ENCODE results near the gene CDH26.

Gene CDH26

DNA sequence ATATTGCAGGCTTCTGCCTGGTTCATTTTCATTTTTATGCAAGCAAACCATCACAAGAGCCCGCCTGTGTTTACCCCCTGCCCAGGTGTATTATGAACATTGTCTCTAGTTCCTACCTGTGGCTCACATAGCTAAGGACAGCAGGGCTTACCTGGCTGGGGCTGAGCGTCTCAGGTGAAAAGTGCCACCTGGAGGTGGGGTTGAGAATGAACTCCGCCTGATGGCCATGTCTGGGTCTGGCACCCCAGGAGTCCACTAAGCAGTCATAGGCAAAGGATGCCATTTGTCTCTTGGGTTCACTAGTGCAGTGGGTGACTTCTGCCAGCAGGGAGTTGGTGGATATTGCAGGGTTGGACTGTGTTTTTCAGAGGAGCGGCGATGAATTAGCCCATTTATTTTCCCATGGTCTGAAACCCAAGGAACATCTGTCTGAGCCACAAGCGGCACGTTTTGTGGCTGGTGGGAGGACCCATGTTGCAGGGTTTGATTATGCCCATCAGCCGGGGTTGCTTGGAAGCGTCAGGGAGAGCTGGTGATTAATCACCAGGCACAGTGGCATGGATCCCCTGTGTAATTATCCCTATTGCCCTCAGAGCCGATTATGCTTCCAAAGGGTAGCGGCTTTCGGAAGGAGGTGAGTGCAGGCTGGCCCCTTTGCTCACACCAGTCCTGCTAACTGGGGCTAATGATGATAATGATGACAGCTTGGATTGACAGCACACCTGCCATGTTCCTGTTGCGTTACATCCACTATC, 92.1 kb downstream of the CDH26 start:
- DNase-seq, result peak; percentile 53

DNA sequence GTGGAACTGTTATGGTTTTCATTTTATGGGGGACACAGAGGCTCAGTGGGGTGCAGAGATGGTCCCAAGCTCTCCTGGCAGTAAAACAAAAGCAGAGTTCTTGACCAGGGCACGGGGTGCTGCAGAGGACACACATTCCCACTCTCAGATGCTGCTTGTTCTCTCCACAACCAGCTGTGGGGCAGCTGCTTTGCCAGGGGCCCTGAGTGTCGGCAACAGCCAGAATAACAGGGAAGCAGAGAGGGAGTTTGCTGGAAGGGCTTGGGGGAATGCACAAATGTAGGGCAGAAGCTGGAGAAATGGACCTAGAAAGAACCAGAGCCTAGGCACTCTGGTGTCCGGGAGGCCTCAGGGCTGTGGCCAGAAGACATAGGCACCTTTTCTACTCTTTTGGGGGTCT, 93.7 kb downstream of the CDH26 start:
- no peak for DNase-seq

DNA sequence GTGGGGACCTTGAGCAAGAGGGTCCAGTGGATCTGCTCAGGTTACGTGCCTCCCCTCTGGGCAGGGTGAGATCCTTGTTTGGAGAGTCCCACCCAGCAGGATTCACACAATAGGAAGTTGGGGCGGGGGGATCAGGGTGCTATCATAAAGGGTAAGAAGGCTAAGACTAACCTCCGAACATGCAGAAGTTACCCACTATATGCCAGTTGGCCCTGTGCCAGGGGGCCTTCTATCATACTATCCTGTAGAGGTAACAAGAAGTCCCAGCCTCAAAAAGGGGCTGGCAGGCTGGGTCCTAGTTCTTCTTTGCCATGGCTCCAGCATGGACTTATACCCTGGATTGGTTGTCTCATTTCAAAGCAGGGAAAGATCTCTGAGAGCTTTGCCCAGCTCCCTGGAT, 94.1 kb downstream of the CDH26 start:
- no peak for DNase-seq

DNA sequence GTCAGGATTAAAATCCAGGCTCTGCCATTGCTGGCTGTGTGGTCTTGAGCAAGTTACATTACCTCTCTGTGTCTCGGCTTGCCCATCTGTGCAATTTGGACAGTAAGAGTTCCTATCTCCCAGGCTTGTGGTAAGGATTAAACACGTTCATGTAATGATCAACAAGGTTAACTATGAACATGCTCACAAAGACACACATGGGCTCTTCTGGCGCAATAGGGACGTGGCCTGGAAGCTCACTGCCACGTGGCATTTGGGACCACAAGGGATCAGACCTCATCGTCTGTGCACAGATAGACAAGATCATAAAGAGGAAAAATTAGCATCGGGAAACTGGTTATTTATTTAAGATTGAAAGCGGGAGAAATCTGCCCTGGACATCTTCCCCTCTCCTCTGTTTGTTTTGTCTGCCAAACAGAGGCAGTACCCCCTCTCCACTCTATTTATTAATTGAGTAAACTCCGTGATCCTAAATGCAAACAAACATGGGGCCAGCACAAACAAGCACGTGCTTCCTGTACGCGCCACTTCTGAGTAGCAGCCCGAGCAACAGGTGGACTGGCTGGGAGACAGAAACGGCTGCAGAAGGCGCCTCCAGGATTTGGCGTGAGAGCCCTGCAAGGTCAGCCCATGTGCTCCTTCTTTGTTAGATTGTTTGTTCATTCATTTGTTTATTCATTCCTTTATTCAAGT, 95.0 kb downstream of the CDH26 start:
- peak; percentile 75 for DNase-seq

DNA sequence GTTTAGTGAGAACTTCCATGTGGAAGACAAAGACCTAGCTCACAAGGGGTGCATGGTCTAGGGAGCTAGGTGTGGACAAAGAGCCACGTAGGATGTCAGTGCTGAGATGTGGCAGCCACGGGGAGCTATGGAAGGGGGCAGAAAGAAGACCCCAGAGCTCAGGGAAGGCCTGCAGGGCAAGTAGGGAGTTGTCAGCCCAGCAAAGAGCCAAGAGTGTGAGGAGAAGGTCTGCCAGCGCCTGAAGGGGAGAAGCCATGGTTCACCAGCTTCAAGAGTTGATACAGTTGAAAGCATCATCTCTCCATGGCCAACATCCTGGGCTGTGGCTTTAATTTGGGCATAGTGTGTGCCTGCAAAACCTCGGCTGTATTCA, 95.6 kb downstream of the CDH26 start:
- no peak for DNase-seq

DNA sequence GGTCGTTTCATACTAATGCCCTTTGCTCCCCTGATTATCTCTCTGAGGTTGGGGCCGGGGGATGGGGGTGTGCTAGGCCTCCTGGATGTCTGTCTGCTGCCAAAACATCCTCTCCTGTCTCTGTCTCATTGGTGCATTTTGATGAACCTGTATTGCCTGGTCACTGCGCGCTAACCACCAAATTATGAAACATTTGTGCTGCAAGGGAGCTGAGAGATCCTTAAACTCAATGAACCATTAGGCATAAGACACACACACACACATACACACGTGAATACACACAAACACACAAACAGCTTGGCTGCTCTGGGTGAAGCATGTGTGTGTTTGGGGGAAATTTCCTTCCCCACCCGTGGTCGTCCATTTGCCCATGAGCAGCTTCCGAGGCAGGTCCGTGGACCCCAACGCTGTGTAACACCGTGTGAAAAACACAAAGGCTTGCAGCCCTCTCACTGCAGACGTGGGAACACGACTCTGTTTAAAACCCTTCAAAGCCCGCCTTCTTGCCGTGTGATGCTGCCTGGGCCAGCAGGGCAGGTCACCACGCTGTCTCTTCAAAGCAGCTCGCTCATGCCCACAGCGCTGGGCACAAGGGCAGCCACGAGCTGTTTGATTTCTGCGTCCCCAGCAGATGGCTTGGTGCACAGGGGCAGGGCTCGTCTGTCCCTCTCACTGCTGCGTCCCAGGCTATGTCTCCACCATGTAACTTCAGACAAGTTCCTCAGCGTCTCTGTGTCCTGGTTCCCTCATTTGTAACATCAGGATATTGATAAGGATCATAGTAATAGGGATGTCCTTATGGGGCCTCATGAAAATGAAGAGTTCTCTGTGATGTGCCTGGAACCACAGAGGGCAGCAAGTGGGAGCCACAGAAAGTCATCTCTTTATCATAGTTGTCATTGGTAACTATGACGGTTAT, 96.8 kb downstream of the CDH26 start:
- DNase-seq, result no peak

DNA sequence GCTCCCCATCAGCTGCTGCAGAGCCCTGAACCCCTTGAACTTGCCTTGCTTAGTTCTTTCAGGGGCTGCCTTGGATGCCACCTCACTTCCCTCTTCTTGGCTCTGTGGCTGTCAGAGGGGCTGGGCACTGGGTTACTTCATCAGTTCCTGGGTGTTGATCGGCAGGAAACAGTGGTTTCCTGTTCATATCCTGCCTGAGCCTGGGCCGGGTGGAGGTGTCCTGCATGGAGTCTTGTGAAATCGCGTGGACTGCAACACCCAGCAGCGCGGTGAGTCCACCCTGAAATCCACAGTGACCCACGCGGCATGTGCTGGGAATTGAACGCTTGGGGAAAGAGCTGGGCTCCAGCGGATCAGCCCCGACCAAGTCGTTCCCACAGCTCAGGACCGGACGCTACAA, 97.5 kb downstream of the CDH26 start:
- no peak for DNase-seq

DNA sequence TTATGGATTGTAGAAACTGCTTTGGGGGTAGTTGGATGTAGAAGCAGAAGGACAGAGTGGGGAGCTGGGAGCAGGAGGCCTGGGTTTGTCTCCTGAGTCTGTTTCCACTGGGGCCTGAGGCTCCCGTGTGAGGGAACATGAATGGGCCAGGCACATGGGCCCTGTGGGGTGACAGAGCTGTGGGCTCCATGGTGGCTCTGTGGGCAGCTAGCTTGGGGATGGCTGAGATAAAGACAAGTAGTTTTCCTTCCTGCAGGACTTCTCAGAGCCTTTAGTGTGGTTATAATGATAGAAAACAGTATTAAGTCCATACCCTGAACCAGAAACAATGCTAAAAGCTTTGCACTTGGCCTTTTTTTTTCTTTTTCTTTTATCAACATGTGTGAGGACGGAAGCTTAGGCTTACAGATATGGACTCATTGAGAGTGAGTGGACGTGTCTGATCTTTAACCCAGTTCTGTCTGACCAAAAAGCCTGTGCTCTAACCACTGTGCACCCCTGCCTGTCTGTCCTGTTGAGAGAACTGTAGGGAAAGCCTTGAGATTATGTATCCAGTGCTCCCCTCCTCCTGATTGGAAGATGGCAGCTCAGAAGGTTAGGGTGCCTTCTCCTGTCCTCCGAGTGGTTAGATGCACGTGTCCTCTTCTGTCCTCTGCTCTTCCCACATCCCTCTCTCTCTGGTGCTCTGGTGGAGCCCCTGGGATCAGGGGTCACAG, 98.3 kb downstream of the CDH26 start:
- no peak for DNase-seq

DNA sequence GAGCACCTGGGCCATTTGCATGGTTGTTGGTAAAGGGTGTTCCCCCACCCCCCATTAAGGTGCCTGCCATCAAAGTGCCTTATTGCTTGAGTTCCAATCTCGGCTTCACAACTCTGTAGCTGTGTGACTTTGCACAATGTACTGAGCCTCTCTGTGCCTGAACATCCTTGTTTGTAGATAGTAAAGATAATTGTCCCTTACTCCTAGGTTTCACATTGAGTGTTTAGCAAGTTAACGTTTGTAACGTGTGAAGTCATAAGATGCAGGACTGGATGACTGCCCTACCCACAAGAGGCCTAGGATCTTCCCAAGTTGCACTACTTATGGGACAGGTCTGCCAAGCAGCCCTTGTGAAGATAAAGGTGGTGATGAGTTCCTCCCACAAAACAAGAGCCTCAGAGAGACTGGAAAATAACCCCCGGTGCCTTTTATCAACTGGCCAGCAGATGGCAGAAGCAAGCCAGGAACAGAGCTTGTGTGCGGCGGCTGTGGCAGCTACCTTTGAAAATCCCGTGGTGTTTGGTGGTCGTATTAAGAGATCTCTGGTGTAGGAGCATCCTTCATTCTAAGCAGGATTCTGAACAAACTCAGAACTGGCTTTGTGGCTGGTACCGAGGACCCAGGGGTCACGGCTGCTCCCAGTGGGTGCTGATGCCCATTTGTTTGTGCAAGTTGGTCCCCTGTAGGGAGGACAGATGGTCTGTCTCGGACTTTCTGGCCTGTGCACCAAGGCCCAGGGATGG, 99.1 kb downstream of the CDH26 start:
- peak; percentile 55 for DNase-seq

DNA sequence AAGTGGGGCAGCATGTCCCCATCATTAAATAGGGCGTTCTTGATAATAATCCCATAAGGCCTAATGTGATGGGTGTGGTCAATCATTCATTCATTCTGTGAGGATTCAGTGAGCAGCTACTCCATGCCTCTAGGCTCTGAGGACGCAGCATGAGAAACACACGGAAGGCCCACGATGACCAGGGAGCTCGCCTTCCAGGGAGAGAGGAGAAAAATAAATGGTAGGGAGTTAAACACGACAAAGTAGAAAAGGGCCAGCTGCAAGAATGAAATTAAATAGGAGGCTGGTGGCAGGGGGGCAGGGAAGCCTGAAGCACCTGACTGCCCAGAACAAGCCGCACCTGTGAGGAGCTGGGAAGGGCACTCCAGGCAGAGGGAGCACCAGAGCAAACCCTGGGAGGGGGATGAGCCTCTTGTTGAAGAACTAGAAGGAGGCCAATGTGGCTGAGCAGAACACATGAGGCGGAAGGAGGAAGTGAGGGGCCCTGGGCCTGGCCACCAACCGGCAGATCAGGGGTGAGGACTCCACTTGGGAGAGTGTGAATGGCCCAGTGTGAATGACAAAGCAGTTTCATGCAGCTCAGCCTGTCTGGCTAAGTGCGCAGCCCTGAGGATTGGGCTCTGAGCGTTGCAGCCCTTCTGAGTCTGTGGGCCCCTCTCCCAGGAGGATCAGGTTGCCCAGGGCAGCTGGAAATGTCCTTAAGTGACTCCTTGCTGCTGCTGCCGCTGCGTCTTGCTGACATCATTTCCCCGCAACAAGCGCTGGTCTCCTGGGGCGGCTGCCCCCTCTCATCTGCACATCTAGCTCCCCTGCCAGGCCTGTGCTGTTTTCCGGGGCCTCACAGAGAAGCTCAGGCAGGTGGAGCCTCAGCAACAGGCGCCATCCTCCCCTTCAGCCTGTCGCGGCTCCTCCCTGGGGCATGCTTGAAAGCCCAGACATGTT, 99.9 kb downstream of the CDH26 start:
- DNase-seq, result no peak

DNA sequence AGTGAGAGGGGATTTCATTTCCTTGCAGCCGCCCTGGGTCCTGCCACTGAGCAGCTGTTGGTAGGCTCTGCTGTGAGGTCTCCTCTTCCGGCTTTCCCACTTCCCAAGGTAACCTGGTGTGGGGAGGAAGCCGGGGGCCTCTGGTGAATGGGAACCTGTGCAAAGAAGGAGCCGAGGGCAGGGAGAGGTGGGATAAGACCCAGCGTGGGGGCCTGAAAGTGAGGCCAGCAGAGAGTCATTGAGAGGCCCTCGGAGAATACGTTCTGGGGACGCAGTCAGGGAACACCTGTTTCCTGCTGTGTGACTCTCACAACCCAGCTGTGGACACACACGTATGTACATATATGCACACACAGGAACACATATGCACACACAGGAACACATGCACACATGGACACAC, 100.7 kb downstream of the CDH26 start:
- DNase-seq, result no peak

DNA sequence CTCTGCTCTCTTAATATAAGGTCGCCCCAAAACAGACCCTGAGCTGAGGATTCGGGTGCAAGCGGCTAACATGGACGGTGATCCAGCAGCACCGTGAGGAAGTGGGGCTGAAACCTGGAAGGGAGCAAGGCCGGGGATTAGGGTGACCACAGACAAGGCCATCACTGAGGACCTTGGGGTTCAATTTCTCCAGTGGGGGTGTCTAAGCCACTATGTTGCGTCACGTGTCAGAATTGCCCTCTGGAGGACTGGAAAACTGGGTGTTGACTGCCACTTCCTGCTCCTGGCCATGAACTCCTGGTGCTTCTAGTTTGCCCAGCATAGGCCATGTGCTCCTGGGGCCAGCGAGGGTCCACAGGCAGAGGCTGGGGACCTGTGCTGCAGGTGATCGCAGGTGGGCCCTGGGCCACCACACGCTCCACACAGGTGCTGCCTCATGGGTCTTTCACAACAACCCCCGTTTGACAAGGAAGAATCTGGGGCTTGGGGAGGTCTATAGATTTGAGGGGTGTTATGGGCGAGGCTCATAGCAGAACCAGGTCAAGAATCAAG, 101.9 kb downstream of the CDH26 start:
- DNase-seq, result no peak

DNA sequence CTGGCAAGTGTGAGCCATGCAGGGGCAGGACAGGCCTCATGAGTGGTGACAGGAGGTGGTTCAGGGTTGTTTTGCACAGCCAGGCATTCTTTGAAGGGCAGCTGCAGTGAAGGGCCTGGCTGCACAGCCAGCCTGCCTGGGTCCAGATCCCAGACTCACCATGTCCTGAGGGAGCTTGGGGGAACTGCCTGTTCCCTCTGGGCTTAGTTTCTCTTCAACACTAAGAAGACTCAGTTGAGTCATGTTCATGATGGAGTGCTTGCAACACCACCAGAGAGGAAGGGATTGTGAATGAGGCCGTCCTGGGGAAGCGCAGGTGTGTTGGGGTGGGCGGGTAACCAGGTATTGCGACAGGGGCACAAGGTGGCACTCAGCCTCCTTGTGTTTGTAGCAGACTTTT, 102.4 kb downstream of the CDH26 start:
- no peak for DNase-seq

DNA sequence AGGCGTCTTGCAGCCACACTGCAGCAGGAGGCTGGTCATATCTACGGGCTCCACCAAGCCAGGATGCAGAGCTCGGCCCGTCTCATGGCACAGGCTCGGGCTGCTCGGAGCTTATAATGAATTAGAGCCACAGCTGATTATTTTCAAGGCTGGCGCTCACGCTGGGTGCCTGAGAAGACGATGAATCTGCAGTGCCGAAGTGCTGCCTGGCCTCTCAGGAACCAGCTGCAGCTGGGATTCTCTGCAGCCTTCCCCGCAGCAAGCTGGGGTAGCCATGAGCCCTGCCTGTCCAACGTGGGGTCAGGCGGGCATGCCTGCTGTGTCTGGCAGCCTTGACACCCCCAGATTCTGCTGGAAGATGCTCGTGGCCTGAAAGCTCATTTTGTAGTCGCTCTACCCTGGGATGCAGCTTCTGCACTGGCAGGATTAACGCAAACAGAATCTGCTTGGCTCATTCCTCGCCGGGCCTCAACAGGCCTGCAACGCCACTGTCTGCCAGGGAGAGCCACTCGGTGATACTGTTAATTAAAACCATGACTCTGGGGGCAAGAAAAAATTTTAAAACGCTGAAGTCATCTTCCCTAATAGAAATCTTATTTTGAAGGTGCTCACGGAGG, 104.3 kb downstream of the CDH26 start:
- DNase-seq, result no peak

DNA sequence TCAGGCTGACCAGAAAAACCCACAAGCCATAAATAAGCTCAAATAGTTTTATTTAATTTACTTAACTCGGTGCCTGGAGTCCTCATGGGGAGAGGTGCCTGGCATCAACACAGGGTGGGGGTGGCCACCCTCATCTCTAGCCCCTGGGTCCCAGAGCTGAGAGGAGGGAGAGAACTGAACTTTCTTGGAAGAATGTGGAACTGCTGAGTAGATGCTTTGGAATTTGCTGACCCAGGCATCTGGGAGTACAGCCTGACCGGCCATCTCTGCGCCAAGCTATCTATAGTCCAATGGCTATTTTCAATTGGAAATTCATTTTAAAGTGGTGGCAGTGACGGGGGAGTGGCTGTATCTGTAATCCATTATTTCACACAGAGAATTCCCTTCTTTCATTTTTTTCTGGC, 104.8 kb downstream of the CDH26 start:
- no peak for DNase-seq

DNA sequence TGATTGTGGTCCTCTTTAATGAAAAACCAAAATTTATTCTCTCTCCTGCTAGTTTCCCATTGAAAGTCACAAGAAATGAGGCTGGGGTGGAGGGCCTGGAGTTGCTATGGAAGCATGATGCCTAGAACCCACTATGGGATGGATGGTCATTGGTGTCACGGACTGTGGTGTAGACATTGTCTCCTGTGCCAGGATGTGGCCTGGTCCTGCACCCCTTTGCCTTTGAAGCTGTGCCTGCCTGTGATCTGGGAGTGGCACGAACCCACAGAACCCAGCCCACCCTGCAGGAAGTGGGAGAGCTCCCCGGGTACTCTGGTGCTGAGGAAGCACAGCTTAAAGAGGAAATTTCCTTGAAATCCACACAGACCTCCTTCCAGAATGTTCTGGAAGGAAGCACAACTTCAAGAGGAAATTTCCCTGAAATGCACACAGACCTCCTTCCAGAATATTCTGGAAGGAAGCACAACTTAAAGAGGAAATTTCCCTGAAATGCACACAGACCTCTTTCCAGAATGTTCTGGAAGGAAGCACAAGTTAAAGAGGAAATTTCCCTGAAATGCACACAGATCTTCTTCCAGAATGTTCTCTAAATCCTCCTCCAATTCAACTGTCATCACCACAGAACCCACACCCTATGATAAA, 105.6 kb downstream of the CDH26 start:
- DNase-seq, result no peak

Data from NCI-H774 (cell line).